ENCODE data around the gene ISL1. TPM values are rescaled to one million over a fixed set of nuclear protein-coding genes. Genes with fewer than 3 reads are reported as not detected.

The ISL1 gene
- total RNA-seq, 1 experiment from 2014 or later = not detected

GRCh38 chr5:51389577-51390463 is 6.6 kb downstream of the ISL1 start:
- H3K27me3 ChIP-seq (ENCODE audit: low read length) = no peaks in the 10 kb centered on the region
- H2AFZ ChIP-seq (ENCODE audit: low read length) = no peak overlapping the region
- H3K79me2 ChIP-seq (ENCODE audit: low read length) = no peaks in the 10 kb centered on the region
- H3K36me3 ChIP-seq (ENCODE audit: insufficient read depth, low read length) = no peaks in the 10 kb centered on the region
- no peaks in the 10 kb centered on the region for H3K9me2 ChIP-seq (replicated peaks; ENCODE audit: insufficient read depth, low read length)
- H4K20me1 ChIP-seq (ENCODE audit: insufficient read depth, low read depth, low read length) = no peaks in the 10 kb centered on the region
- no peak overlapping the region for H3K4me3 ChIP-seq (ENCODE audit: low read length)
- H3K4me2 ChIP-seq (ENCODE audit: low read depth, low read length, poor library complexity, severe bottlenecking) = no peak overlapping the region
- DNase-seq = peak; percentile 16
- H3K9me3 ChIP-seq (ENCODE audit: low read length) = no peaks in the 10 kb centered on the region
- no peak overlapping the region for H3K27ac ChIP-seq (ENCODE audit: low read length)
- no peaks in the 10 kb centered on the region for H3K4me1 ChIP-seq (ENCODE audit: low read length)
- no peak overlapping the region for H3K9ac ChIP-seq (ENCODE audit: low read length)

- no peak overlapping the region for H3K4me2 ChIP-seq (ENCODE audit: low read depth, low read length, poor library complexity, severe bottlenecking)
- H4K20me1 ChIP-seq (ENCODE audit: insufficient read depth, low read depth, low read length) = no peaks in the 10 kb centered on the region
- H3K4me1 ChIP-seq (ENCODE audit: low read length) = no peaks in the 10 kb centered on the region
- DNase-seq = no peak
- no peak overlapping the region for H2AFZ ChIP-seq (ENCODE audit: low read length)
- H3K4me3 ChIP-seq (ENCODE audit: low read length) = no peak overlapping the region
- H3K79me2 ChIP-seq (ENCODE audit: low read length) = no peaks in the 10 kb centered on the region
- no peaks in the 10 kb centered on the region for H3K9me3 ChIP-seq (ENCODE audit: low read length)
- H3K9ac ChIP-seq (ENCODE audit: low read length) = no peak overlapping the region
- no peaks in the 10 kb centered on the region for H3K36me3 ChIP-seq (ENCODE audit: insufficient read depth, low read length)
- no peak overlapping the region for H3K27ac ChIP-seq (ENCODE audit: low read length)
- no peaks in the 10 kb centered on the region for H3K9me2 ChIP-seq (replicated peaks; ENCODE audit: insufficient read depth, low read length)
- no peaks in the 10 kb centered on the region for H3K27me3 ChIP-seq (ENCODE audit: low read length)
These were observed 7.9 kb downstream of the ISL1 start for GRCh38 chr5:51391175-51391574.

GRCh38 chr5:51392689-51393199 is 9.5 kb downstream of the ISL1 start:
- DNase-seq = peak; percentile 15
- Histone ChIP-seq H3K27me3 (ENCODE audit: low read length) (no peaks in the 10 kb centered on the region), H3K9me2 (replicated peaks; ENCODE audit: insufficient read depth, low read length) (no peaks in the 10 kb centered on the region), H3K79me2 (ENCODE audit: low read length) (no peaks in the 10 kb centered on the region), H3K4me1 (ENCODE audit: low read length) (no peaks in the 10 kb centered on the region), H2AFZ (ENCODE audit: low read length) (no peak overlapping the region), H3K4me3 (ENCODE audit: low read length) (no peak overlapping the region), H3K9ac (ENCODE audit: low read length) (no peak overlapping the region), H3K36me3 (ENCODE audit: insufficient read depth, low read length) (no peaks in the 10 kb centered on the region), H3K27ac (ENCODE audit: low read length) (no peak overlapping the region), H3K4me2 (ENCODE audit: low read depth, low read length, poor library complexity, severe bottlenecking) (no peak overlapping the region), H4K20me1 (ENCODE audit: insufficient read depth, low read depth, low read length) (no peaks in the 10 kb centered on the region), H3K9me3 (ENCODE audit: low read length) (no peaks in the 10 kb centered on the region)

- Histone ChIP-seq H3K36me3 (ENCODE audit: insufficient read depth, low read length) (no peaks in the 10 kb centered on the region), H3K79me2 (ENCODE audit: low read length) (no peaks in the 10 kb centered on the region), H3K9me3 (ENCODE audit: low read length) (no peaks in the 10 kb centered on the region), H3K9ac (ENCODE audit: low read length) (no peak overlapping the region), H2AFZ (ENCODE audit: low read length) (no peak overlapping the region), H3K9me2 (replicated peaks; ENCODE audit: insufficient read depth, low read length) (no peaks in the 10 kb centered on the region), H3K4me1 (ENCODE audit: low read length) (no peaks in the 10 kb centered on the region), H3K4me3 (ENCODE audit: low read length) (no peak overlapping the region), H4K20me1 (ENCODE audit: insufficient read depth, low read depth, low read length) (no peaks in the 10 kb centered on the region), H3K27me3 (ENCODE audit: low read length) (no peaks in the 10 kb centered on the region), H3K27ac (ENCODE audit: low read length) (no peak overlapping the region), H3K4me2 (ENCODE audit: low read depth, low read length, poor library complexity, severe bottlenecking) (no peak overlapping the region)
- no peak for DNase-seq
These were observed 11.4 kb downstream of the ISL1 start for GRCh38 chr5:51394609-51395008.

- no peaks in the 10 kb centered on the region for H3K9me2 ChIP-seq (replicated peaks; ENCODE audit: insufficient read depth, low read length)
- no peak overlapping the region for H3K27ac ChIP-seq (ENCODE audit: low read length)
- H3K9me3 ChIP-seq (ENCODE audit: low read length) = no peaks in the 10 kb centered on the region
- no peak overlapping the region for H3K4me2 ChIP-seq (ENCODE audit: low read depth, low read length, poor library complexity, severe bottlenecking)
- no peaks in the 10 kb centered on the region for H3K36me3 ChIP-seq (ENCODE audit: insufficient read depth, low read length)
- H3K4me1 ChIP-seq (ENCODE audit: low read length) = no peaks in the 10 kb centered on the region
- DNase-seq = no peak
- H2AFZ ChIP-seq (ENCODE audit: low read length) = no peak overlapping the region
- no peaks in the 10 kb centered on the region for H3K27me3 ChIP-seq (ENCODE audit: low read length)
- H3K9ac ChIP-seq (ENCODE audit: low read length) = no peak overlapping the region
- H4K20me1 ChIP-seq (ENCODE audit: insufficient read depth, low read depth, low read length) = no peaks in the 10 kb centered on the region
- H3K4me3 ChIP-seq (ENCODE audit: low read length) = no peak overlapping the region
- no peaks in the 10 kb centered on the region for H3K79me2 ChIP-seq (ENCODE audit: low read length)
These were observed 12.0 kb downstream of the ISL1 start for GRCh38 chr5:51395245-51395644.

- no peaks in the 10 kb centered on the region for H4K20me1 ChIP-seq (ENCODE audit: insufficient read depth, low read depth, low read length)
- no peak overlapping the region for H3K4me3 ChIP-seq (ENCODE audit: low read length)
- H3K4me2 ChIP-seq (ENCODE audit: low read depth, low read length, poor library complexity, severe bottlenecking) = no peak overlapping the region
- H3K27me3 ChIP-seq (ENCODE audit: low read length) = no peaks in the 10 kb centered on the region
- H2AFZ ChIP-seq (ENCODE audit: low read length) = no peak overlapping the region
- DNase-seq = no peak
- H3K27ac ChIP-seq (ENCODE audit: low read length) = no peak overlapping the region
- no peaks in the 10 kb centered on the region for H3K36me3 ChIP-seq (ENCODE audit: insufficient read depth, low read length)
- no peaks in the 10 kb centered on the region for H3K9me3 ChIP-seq (ENCODE audit: low read length)
- H3K9me2 ChIP-seq (replicated peaks; ENCODE audit: insufficient read depth, low read length) = no peaks in the 10 kb centered on the region
- no peak overlapping the region for H3K9ac ChIP-seq (ENCODE audit: low read length)
- H3K4me1 ChIP-seq (ENCODE audit: low read length) = no peaks in the 10 kb centered on the region
- H3K79me2 ChIP-seq (ENCODE audit: low read length) = no peaks in the 10 kb centered on the region
These were observed 12.6 kb downstream of the ISL1 start for GRCh38 chr5:51395666-51396356.

- Histone ChIP-seq H3K4me3 (ENCODE audit: low read length) (no peak overlapping the region), H3K27ac (ENCODE audit: low read length) (no peak overlapping the region), H3K79me2 (ENCODE audit: low read length) (no peaks in the 10 kb centered on the region), H3K4me1 (ENCODE audit: low read length) (no peaks in the 10 kb centered on the region), H3K27me3 (ENCODE audit: low read length) (no peaks in the 10 kb centered on the region), H3K9ac (ENCODE audit: low read length) (no peak overlapping the region), H3K36me3 (ENCODE audit: insufficient read depth, low read length) (no peaks in the 10 kb centered on the region), H4K20me1 (ENCODE audit: insufficient read depth, low read depth, low read length) (no peaks in the 10 kb centered on the region), H3K9me2 (replicated peaks; ENCODE audit: insufficient read depth, low read length) (no peaks in the 10 kb centered on the region), H3K4me2 (ENCODE audit: low read depth, low read length, poor library complexity, severe bottlenecking) (no peak overlapping the region), H3K9me3 (ENCODE audit: low read length) (no peaks in the 10 kb centered on the region), H2AFZ (ENCODE audit: low read length) (no peak overlapping the region)
- DNase-seq = no peak
These were observed 13.5 kb downstream of the ISL1 start for GRCh38 chr5:51396797-51397196.

- no peaks in the 10 kb centered on the region for H3K9me3 ChIP-seq (ENCODE audit: low read length)
- no peaks in the 10 kb centered on the region for H3K27me3 ChIP-seq (ENCODE audit: low read length)
- H4K20me1 ChIP-seq (ENCODE audit: insufficient read depth, low read depth, low read length) = no peaks in the 10 kb centered on the region
- DNase-seq = no peak
- no peak overlapping the region for H2AFZ ChIP-seq (ENCODE audit: low read length)
- H3K4me2 ChIP-seq (ENCODE audit: low read depth, low read length, poor library complexity, severe bottlenecking) = no peak overlapping the region
- no peaks in the 10 kb centered on the region for H3K79me2 ChIP-seq (ENCODE audit: low read length)
- H3K27ac ChIP-seq (ENCODE audit: low read length) = no peak overlapping the region
- H3K4me3 ChIP-seq (ENCODE audit: low read length) = no peak overlapping the region
- no peak overlapping the region for H3K9ac ChIP-seq (ENCODE audit: low read length)
- no peaks in the 10 kb centered on the region for H3K9me2 ChIP-seq (replicated peaks; ENCODE audit: insufficient read depth, low read length)
- no peaks in the 10 kb centered on the region for H3K36me3 ChIP-seq (ENCODE audit: insufficient read depth, low read length)
- H3K4me1 ChIP-seq (ENCODE audit: low read length) = no peaks in the 10 kb centered on the region
These were observed 14.7 kb downstream of the ISL1 start for GRCh38 chr5:51397996-51398395.
